ENCODE data around the gene MGST2. TPM values are rescaled to one million over a fixed set of nuclear protein-coding genes. Genes with fewer than 3 reads are reported as not detected.

The MGST2 gene
- total RNA-seq, 2 donors from 2014 or later, result 101 to 135 TPM

DNA sequence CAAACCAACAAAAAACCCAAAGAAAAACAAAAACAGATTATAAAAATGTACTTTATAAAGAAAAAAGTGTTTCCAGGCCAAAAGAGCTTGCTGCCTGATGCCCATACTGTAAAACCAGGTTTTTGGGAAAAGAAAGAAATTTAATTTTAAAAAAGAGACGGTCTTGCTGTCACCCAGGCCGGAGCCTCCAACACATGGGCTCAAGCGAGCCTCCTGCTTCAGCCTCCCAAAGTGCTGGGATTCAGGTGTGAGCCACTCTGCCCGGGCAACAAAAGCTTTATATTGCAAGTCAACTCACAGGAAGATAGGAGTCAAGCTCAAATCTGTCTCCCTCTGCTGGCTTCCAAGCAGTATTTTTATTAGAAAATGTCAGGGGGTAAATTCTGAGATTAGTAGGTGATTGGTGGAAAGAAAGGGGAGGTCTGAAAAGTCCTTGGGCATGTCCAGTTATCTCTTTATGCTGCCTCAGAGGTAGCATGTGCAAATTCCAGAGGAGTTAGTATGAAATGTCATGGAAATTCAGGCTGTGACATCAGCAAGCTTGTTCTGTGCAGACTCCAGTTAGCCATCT, 39.4 kb downstream of the MGST2 start:
- TF ChIP-seq POLR2A (IDR thresholded peaks at IDR 0.05) (no peak), POLR2AphosphoS5 (IDR thresholded peaks at IDR 0.05) (no peak)
- TF ChIP-seq, protein P1, sequence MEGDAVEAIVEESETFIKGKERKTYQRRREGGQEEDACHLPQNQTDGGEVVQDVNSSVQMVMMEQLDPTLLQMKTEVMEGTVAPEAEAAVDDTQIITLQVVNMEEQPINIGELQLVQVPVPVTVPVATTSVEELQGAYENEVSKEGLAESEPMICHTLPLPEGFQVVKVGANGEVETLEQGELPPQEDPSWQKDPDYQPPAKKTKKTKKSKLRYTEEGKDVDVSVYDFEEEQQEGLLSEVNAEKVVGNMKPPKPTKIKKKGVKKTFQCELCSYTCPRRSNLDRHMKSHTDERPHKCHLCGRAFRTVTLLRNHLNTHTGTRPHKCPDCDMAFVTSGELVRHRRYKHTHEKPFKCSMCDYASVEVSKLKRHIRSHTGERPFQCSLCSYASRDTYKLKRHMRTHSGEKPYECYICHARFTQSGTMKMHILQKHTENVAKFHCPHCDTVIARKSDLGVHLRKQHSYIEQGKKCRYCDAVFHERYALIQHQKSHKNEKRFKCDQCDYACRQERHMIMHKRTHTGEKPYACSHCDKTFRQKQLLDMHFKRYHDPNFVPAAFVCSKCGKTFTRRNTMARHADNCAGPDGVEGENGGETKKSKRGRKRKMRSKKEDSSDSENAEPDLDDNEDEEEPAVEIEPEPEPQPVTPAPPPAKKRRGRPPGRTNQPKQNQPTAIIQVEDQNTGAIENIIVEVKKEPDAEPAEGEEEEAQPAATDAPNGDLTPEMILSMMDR (IDR thresholded peaks at IDR 0.05), result no peak
- Histone ChIP-seq H3K4me3 (no peak overlapping the region), H3K9me3 (no peaks in the 10 kb centered on the region), H3K4me1 (replicated peaks) (no peaks in the 10 kb centered on the region), H3K27ac (no peak overlapping the region), H3K27me3 (replicated peaks; ENCODE audit: insufficient read depth) (no peaks in the 10 kb centered on the region), H3K36me3 (no peaks in the 10 kb centered on the region)
- intact Hi-C loops (cut with DNase I), result no loop called here
- 94% methylated on average over 4 of the region's 4 CpGs for WGBS
- DNase-seq (ENCODE audit: low spot score), result no peak

DNA sequence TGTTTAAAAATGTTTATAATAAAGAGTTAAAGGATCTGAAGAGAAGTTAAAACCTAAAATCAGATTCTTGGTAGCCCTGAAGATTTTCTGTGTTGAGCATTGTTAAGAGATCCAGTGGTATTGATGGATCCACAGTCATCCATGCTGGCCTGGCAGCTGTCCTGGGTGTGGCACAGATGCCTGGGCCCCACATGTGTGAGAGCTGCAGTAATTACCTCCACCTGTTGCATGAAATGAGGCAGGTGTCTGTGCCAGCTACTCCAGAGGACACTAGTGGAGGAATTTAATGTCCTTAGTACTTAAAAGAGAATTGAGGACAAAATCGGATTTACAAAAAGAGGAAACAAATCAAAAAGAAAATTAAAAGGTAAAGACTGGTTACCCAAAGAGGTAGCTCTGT, 44.0 kb downstream of the MGST2 start:
- H3K4me3 ChIP-seq, result no peak overlapping the region
- no peaks in the 10 kb centered on the region for H3K4me1 ChIP-seq (replicated peaks)
- H3K9me3 ChIP-seq, result no peaks in the 10 kb centered on the region
- TF ChIP-seq POLR2A (IDR thresholded peaks at IDR 0.05), result no peak
- no peak for TF ChIP-seq POLR2AphosphoS5 (IDR thresholded peaks at IDR 0.05)
- TF ChIP-seq, protein P1 (IDR thresholded peaks at IDR 0.05), result no peak
- no peaks in the 10 kb centered on the region for H3K36me3 ChIP-seq
- H3K27ac ChIP-seq, result no peak overlapping the region
- no peaks in the 10 kb centered on the region for H3K27me3 ChIP-seq (replicated peaks; ENCODE audit: insufficient read depth)
- WGBS, result 93% methylated on average over 1 of the region's 1 CpG
- DNase-seq (ENCODE audit: low spot score), result no peak
- intact Hi-C loops (cut with DNase I), result no loop called here

DNA sequence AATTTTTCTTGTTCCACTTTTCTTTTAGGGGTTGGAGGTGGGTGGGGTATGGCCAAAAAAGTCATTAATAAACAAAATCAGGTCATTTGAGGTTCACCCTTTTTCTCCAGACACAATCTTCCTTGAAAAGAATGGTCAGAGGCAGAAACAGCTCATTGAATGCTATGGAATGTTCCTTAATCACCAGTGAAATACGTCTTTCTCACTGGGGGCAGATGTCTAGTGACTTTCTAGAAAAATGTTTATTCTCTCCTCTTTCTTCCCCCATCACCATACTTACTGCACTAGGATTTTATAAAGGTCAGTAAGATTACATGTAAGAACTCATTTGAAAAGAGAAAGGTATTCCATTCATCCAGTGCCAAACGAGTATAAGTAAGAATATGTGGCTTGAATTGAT, 44.5 kb downstream of the MGST2 start:
- H3K27ac ChIP-seq, result no peak overlapping the region
- DNase-seq (ENCODE audit: low spot score), result no peak
- no peaks in the 10 kb centered on the region for H3K27me3 ChIP-seq (replicated peaks; ENCODE audit: insufficient read depth)
- WGBS, result 57% methylated on average over 2 of the region's 2 CpGs
- TF ChIP-seq POLR2A (IDR thresholded peaks at IDR 0.05), result no peak
- no peaks in the 10 kb centered on the region for H3K9me3 ChIP-seq
- no peaks in the 10 kb centered on the region for H3K36me3 ChIP-seq
- H3K4me1 ChIP-seq (replicated peaks), result no peaks in the 10 kb centered on the region
- H3K4me3 ChIP-seq, result no peak overlapping the region
- intact Hi-C loops (cut with DNase I), result no loop called here

DNA sequence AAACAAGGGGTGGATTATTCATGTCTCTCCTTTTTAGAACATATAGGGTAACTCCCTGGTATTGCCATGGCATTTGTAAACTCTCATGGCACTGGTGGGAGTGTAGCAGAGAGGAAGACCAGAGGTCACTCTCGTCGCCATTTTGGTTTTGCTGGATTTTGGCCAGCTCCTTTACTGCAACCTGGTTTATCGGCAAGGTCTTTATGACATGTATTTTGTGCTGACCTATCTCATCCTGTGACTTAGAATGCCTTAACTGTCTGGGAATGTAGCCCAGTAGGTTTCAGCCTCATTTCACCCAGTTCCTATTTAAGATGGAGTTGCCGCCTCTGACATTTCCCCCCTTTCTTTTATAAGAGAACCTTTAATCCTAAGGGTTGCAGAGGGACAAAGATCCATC, 45.8 kb downstream of the MGST2 start:
- TF ChIP-seq, protein P1 (IDR thresholded peaks at IDR 0.05), result no peak
- no peak for TF ChIP-seq POLR2AphosphoS5 (IDR thresholded peaks at IDR 0.05)
- Histone ChIP-seq H3K4me3 (no peak overlapping the region), H3K36me3 (no peaks in the 10 kb centered on the region), H3K4me1 (replicated peaks) (no peaks in the 10 kb centered on the region), H3K9me3 (no peaks in the 10 kb centered on the region), H3K27ac (no peak overlapping the region), H3K27me3 (replicated peaks; ENCODE audit: insufficient read depth) (no peaks in the 10 kb centered on the region)
- WGBS, result 77% methylated on average over 4 of the region's 4 CpGs
- no peak for DNase-seq (ENCODE audit: low spot score)
- intact Hi-C loops (cut with DNase I), result no loop called here

DNA sequence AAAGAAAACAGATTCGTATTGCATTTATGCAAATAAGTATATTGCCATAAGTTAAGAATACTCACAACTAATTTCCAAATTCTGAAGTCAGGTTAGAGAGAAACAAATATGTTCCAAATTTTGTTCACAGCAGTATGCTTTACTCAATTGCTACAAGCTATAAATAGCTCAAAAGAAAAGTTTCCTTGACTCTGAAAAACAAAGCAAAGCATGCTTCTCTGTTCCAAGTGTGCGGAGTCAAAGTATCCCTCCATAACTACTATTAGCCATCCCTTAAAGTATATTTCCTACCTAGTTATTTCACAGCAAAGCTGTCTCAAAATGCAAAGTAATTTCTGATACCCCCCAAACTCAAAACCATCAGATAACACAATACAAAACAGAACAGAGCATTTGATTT, 47.3 kb downstream of the MGST2 start:
- TF ChIP-seq, protein P1 (IDR thresholded peaks at IDR 0.05), result no peak
- TF ChIP-seq POLR2A (IDR thresholded peaks at IDR 0.05), result no peak
- no peak for TF ChIP-seq POLR2AphosphoS5 (IDR thresholded peaks at IDR 0.05)
- no peaks in the 10 kb centered on the region for H3K27me3 ChIP-seq (replicated peaks; ENCODE audit: insufficient read depth)
- 74% methylated on average over 2 of the region's 2 CpGs for WGBS

More for the DNA sequence above, 47.3 kb downstream of the MGST2 start:
- no peaks in the 10 kb centered on the region for H3K9me3 ChIP-seq
- DNase-seq (ENCODE audit: low spot score), result no peak
- no peak overlapping the region for H3K27ac ChIP-seq
- no peak overlapping the region for H3K4me3 ChIP-seq
- intact Hi-C loops (cut with DNase I), result no loop called here
- no peaks in the 10 kb centered on the region for H3K36me3 ChIP-seq
- no peaks in the 10 kb centered on the region for H3K4me1 ChIP-seq (replicated peaks)

Data from prostate gland (tissue), 2 donors.